Activated CD4-positive, CD25-positive, alpha-beta regulatory T cell treated with anti-CD3 and anti-CD28 coated beads, Interleukin-2, amount 50 U/mL, for 72 hours (primary cell): Measurements from ENCODE around the gene QPCT.
"Not testable (repeated sequence)": the region's sequence is repeated elsewhere in the genome, so short reads cannot be mapped to it uniquely, and the experiment has no call there.

ENCODE experiments used
- DNase-seq: peaks from one replicate; pipeline ENCODE4 v3.0.0; 2021

Gene QPCT

DNA sequence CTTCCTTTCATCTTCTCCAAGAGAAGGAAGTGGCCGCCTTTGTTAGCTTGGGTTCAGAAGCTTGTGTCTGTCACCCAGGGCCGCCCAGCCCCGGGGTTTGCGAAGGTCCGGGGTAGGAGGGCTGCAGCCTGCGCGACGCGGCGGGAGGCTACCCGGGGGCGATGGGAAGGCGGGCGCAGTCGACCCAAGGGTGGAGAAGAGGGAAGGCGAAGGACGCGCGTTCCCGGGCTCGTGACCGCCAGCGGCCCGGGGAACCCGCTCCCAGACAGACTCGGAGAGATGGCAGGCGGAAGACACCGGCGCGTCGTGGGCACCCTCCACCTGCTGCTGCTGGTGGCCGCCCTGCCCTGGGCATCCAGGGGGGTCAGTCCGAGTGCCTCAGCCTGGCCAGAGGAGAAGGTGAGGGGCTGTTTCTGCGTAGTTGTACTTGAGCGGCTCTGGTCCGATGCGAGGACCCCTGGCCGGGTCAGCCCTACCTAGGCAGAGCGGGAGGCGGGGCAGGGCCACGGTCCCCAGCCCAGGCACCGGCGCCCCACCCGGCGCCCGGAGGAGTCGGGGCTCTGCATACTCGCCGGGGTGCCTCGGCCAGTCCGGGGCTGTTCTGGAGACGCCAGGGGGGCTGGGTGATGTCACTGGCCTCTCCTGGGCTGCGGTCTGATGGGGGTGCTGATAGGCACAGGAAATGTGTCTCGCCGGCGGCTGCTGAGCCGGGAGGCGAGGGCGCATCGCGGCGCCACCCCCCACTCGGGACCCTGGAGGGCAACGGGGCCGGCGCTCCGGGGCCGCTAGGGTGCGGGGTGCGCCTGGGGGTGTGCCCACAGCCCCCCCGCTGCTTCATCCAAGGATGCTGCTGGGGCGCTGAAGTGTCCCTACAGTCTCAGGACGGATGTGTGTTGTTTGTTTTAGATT is at the start of gene QPCT:
TSS of gene QPCT (plus strand) at position 178 of the 909 bp plus-strand sequence. CDS start at position 280, 102 bp downstream.
- peak; percentile 40 for DNase-seq

DNA sequence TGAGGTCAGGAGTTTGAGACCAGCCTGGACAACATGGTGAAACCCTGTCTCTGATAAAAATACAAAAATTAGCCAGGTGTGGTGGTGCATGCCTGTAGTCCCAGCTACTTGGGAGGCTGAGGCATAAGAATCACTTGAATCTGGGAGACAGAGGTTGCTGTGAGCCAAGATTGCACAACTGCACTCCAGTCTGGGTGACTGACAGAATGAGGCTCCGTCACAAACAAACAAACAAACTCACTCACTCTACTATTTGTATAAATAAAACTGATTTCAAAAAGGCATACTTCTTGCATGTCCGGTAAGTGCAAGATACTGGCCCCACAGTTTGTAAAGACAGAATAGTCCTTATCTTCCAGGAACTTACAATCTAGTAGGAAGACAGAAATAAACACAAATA is 49.6 kb upstream of the QPCT start:
- not testable (repeated sequence) for DNase-seq

DNA sequence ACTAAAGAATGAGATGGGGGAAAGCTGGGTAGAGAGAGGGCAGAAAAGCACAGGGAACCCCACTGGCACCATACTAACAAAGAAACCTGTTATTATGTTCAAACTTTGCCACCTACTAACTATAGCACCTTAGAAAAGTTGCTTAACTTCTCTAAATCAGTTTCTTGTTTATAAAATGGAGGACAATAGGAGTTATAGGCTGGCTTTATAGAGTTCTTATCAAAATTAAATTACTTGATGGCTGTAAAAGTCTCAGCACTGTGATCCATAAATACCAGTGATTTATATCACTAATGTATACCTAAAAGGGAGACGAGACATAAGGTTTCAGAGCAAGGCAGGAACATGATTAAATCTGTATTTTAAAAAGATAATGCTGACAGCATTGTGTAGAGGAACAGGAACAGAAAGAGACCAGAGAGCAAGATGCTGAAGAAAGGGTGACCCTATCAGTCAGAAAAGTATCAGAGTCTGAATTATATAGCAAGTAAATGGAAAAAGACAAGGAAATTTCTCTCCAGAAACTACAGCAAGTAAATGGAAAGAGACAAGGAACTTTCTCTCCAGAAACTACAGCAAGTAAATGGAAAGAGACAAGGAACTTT is 48.9 kb upstream of the QPCT start:
- no peak for DNase-seq

GRCh38 chr2:37297632-37298031 is 46.8 kb upstream of the QPCT start:
- no peak for DNase-seq

- no peak for DNase-seq
These were observed 44.3 kb upstream of the QPCT start for GRCh38 chr2:37300146-37300545.

DNA sequence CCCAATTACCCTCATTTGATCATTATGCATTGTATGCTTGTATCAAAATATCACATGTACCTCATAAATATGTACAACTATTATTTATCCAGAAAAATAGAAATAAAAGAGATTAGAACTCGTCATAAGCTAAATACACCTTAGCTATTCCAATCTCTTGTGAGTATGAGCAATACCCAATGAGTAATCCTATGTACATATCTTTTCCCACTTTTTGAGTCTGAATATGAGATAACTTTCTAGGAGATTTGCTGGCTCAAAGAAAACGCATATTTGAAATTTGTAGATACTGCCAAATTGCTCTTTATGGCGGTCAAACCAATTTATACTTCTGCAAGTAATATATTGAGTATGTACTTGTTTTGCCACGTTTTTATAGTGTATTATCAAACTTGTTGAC is 43.9 kb upstream of the QPCT start:
- DNase-seq: no peak

GRCh38 chr2:37301408-37301807 is 43.0 kb upstream of the QPCT start:
- DNase-seq: no peak

DNA sequence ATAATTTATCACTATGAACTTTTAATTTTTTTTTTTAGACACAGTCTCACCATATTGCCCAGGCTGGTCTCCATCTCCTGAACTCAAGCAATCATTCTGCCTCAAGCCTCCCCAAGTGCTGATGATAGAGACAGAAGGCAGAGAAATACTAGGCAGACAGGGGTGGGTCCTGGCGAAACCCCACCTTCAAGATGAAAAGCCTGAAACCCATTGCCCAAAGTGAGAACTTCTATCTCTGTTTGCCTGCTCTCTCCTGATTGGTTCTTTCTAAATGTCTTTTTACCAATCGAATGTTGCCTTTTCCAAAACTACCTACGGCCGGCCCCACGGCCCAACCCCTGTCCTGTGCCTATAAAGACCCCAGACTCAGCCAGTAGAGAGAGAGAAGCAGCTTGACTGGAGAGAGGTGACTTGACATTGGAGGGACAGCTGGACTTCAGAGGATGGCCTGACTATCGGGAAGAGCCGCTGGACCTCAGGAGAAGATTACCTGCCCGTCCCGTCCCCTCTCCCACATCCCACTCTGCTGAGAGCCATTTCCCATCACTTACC is 41.7 kb upstream of the QPCT start:
- no peak for DNase-seq

DNA sequence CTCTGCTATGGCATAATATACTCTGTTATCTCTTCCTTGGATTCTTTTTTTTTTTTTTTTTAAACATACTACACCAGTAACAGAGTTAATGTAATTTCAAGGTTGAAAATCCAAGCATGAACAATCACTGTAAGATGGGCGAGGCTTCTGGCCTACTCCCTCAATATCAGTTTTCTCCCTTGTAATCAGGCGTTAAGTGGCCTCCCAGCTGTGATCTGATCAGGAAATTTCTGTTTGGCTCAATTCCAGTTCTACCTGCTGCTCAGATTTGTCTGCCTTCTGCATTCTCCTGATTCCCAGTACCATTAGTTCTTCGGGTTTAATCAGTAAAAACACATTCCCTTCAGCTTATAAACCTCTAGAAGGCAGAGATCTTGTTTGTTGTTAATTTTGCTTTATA is 38.4 kb upstream of the QPCT start:
- DNase-seq: no peak

GRCh38 chr2:37307500-37307899 is 36.9 kb upstream of the QPCT start:
- no peak for DNase-seq

GRCh38 chr2:37315364-37315763 is 29.1 kb upstream of the QPCT start:
- DNase-seq: no peak

DNA sequence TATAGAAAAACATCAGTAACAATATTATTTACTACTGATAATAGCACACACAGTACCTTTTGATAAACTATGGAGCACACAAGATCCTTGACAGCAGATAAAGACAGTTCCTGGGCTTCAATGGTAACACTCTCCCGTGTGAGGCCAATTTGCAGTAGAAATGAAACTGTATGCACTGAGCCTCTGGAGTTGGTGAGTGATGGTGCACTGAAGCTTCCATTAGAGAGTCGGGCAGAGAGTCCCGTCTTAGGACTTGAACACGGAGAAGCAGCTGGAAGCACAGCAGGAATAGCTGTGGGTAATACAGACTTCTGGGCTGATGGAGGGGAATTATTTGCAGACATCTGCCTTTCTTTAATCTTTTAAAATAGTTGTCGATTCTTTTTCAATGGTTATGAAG is 28.2 kb upstream of the QPCT start:
- DNase-seq: no peak

- DNase-seq: no peak
These were observed 26.7 kb upstream of the QPCT start for GRCh38 chr2:37317746-37318145.

DNA sequence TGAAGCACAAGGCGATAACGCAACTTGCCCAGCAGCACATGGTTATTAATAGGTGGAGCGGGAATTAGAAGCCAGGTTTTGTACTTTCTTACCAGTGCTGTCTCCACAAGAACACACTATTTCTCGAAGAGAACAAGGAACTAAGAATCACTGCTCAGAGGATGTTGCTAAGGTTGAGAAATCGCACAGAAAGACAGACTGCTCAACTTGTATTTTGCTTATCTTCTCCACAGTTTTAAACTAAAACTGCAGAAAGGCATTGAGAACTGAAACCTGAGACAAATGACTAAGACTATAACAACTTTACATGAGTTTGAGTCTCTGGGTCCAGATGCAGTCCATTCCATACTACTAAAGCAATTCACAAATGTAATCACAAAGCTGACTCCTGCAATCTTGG is 26.0 kb upstream of the QPCT start:
- DNase-seq: no peak

GRCh38 chr2:37319754-37320609 is 24.4 kb upstream of the QPCT start:
- DNase-seq: no peak

DNA sequence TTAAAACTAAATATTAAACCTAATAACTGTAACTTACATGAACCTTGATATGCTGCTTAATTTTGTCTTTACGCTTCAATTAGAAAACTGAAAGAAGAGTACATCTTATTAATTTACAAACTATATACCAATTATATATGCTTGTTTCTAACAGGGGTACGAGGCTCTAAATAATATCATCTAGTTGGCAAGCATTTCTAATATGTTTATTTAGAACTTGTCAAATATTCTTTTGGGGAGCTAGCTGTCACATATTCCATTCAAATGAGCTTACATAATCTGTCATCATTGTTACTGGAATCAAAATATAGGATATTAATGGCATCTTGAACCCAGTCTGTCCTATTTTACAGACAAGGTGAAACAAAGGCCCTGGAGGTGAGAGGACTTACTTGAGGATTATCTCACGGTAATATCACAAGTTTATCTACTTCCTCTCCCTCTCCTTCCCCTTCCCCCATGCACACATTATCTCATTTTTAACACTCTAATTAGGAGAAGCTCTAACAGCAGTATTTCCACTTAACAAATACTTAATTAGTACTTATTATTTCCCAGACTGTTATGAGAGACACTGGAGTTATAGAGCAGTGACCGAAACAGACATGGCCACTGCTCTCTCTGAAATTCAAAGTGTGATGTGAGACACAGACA is 23.3 kb upstream of the QPCT start:
- no peak for DNase-seq

- no peak for DNase-seq
These were observed 22.1 kb upstream of the QPCT start for GRCh38 chr2:37322368-37322767.

- DNase-seq: no peak
These were observed 21.2 kb upstream of the QPCT start for GRCh38 chr2:37323176-37323780.

DNA sequence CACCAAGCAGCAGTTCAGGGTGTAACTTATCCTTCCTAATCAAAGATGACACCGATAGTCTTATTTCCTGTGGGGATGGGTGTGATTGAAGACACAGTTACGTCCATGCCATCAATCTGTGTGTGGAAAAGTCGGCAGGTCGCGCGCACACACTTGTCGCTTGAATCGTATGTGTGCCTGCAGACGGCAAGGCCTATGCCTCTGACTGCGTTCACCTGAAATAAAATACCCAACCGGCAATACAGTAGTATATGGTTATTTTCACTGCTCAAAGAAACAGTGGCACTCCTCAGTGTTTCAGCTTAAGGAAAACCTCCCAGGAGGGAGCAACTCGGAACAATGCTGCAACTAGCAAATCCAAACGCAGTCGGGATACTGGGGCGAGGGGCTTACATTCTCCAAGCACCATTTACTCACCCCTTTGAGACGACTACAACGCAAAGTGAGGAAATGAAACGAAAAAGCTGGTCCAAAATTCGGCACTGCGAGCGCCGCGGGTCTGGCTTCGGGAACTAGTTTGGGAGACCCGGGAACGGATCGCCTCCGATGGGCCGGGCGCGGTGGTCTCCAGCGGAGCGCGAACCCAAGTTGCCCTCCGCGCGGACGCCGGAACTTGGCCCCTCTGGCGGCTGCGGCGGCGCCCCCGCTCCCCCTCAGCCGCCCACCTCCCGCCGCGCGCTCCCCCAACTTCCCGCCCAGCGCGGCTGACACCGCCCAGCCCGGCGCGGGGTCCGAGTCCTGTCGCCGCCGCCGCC is 20.5 kb upstream of the QPCT start:
- DNase-seq: peak; percentile 36

DNA sequence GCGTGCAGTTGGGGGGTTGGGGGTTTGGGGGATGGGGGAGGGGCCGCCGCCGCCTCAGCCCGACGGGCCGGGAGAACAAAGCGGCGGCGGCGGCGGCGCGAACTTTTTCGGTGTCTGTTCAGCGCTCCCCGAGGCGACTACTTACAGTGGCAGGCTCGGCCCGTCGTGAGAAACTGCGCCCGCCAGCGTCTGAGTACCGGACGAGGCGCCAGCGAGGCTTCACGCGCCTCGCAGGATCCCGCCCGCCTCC is 20.0 kb upstream of the QPCT start:
- no peak for DNase-seq

DNA sequence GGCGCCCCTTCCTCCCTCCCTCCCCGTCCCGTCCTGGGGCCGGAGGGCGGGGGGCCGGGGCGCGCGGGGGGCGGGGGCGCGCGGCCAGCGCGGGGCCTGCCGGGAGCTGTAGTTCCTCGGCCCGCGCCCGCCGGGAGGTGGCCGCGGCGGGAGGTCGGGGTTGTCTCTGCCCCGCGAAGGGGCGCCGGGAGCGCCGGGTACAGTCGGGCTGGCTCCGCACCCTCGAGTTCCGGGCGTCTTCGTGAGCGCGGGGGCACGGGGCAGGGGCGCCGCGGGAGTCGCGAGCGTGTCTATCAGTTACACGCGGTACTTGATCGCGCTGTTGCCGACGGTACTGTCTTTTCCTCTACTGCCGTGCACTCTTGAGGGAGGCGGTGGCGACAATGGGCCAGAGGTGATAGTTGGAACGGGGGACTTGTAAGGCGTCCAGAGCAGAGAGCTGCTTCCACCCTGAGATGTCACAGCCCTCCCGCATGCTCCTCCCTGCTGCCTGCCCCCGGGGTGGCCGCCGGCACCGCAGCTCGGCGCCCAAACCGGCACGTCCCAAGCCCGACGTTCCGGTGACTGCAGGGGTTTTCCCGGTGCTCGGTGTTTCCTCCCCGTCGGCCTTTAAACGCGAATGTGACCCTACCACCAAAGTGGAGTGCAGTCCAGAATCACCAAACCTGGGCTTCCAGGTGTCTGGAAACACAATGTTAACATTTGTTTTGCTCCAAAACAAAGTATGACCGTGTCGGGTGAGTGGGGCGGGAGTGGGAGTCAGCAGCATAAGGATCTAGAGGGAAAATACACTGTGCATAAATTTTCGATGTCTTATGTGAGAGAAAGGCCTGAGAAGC is 19.4 kb upstream of the QPCT start, which contains the start of gene PRKD3:
TSS of gene PRKD3 (minus strand) at position 48 of the 839 bp plus-strand sequence. CDS start 8,309 bp downstream, outside the sequence.
- DNase-seq: peak; percentile 61
